Activated CD4-positive, alpha-beta T cell treated with anti-CD3 and anti-CD28 coated beads for 48 hours (primary cell): ENCODE measurements around the gene TMEM170A.
"Not testable (repeated sequence)": the region's sequence is repeated elsewhere in the genome, so short reads cannot be mapped to it uniquely, and the experiment has no call there.

Experiments used
- DNase-seq: peaks from one replicate; pipeline ENCODE4 v3.0.0-alpha.2; 2020

The TMEM170A gene

GRCh38 chr16:75446416-75446815 lies 18.1 kb downstream of the TMEM170A start:
- no peak for DNase-seq

- no peak for DNase-seq
These were observed 19.2 kb downstream of the TMEM170A start for GRCh38 chr16:75445298-75445697.

- no peak for DNase-seq
These were observed 21.2 kb downstream of the TMEM170A start for GRCh38 chr16:75443298-75443697.

- peak; percentile 68 for DNase-seq
These were observed 30.6 kb downstream of the TMEM170A start for GRCh38 chr16:75433732-75434413.

GRCh38 chr16:75432828-75433731 lies 31.4 kb downstream of the TMEM170A start, which contains the start of gene CFDP1:
Gene CFDP1, minus strand, starts transcription at chr16:75433503. Its CDS starts 151 bp downstream, at chr16:75433352.
- peak; percentile 96 for DNase-seq

GRCh38 chr16:75429621-75430403 lies 34.7 kb downstream of the TMEM170A start:
- DNase-seq, result no peak

- peak; percentile 36 for DNase-seq
These were observed 38.0 kb downstream of the TMEM170A start for GRCh38 chr16:75426524-75426923.

GRCh38 chr16:75424105-75424762 lies 40.3 kb downstream of the TMEM170A start:
- DNase-seq, result not testable (repeated sequence)

- no peak for DNase-seq
These were observed 40.8 kb downstream of the TMEM170A start for GRCh38 chr16:75423723-75424104.

- DNase-seq, result no peak
These were observed 42.7 kb downstream of the TMEM170A start for GRCh38 chr16:75421820-75422126.

GRCh38 chr16:75420987-75421819 lies 43.3 kb downstream of the TMEM170A start:
- DNase-seq, result peak; percentile 42

- DNase-seq, result no peak
These were observed 47.5 kb downstream of the TMEM170A start for GRCh38 chr16:75416904-75417565.

- DNase-seq, result no peak
These were observed 49.2 kb downstream of the TMEM170A start for GRCh38 chr16:75415169-75415905.

GRCh38 chr16:75413951-75414350 lies 50.5 kb downstream of the TMEM170A start:
- no peak for DNase-seq

- DNase-seq, result no peak
These were observed 57.5 kb downstream of the TMEM170A start for GRCh38 chr16:75406943-75407342.

GRCh38 chr16:75402821-75403475 lies 61.5 kb downstream of the TMEM170A start:
- no peak for DNase-seq

GRCh38 chr16:75402159-75402820 lies 62.2 kb downstream of the TMEM170A start:
- no peak for DNase-seq

GRCh38 chr16:75401691-75402090 lies 62.8 kb downstream of the TMEM170A start:
- no peak for DNase-seq

GRCh38 chr16:75398333-75398732 lies 66.2 kb downstream of the TMEM170A start:
- no peak for DNase-seq
